DND-41 (cell line): ENCODE results near the gene KAT2A.

Source experiments
- ATAC-seq: fragments of 200-7000 bp; cut with Tn5 transposase; 3 replicates; pipeline ENCODE4 v1.9.1; 2021; ENCODE audit warnings: low read depth; ENCODE audit not compliant: insufficient read depth
- DNase-seq: peaks from one replicate; pipeline ENCODE4 v3.0.0-alpha.2; 2020
- H2AFZ ChIP-seq: 2 replicates; pipeline ENCODE4 v1.6.0; 2012; ENCODE audit warnings: low read depth, low read length
- H3K27ac ChIP-seq: 2 replicates; pipeline ENCODE4 v1.5.1; 2012; ENCODE audit warnings: low read length, inconsistent platforms
- H3K27me3 ChIP-seq: fragments of 200-600 bp; sonication (generic); 2 replicates; pipeline ENCODE4 v1.6.0; 2012; ENCODE audit warnings: low read length, mild to moderate bottlenecking, inconsistent platforms; ENCODE audit not compliant: insufficient read depth, poor library complexity
- H3K36me3 ChIP-seq: 2 replicates; pipeline ENCODE4 v1.5.1; 2012; ENCODE audit warnings: low read length, inconsistent platforms; ENCODE audit not compliant: insufficient read depth
- H3K4me1 ChIP-seq: 2 replicates; pipeline ENCODE4 v1.5.1; 2012; ENCODE audit warnings: mild to moderate bottlenecking, low read length; ENCODE audit not compliant: insufficient read depth
- H3K4me2 ChIP-seq: 2 replicates; pipeline ENCODE4 v1.6.0; 2012; ENCODE audit warnings: mild to moderate bottlenecking, moderate library complexity, low read length, inconsistent platforms; ENCODE audit not compliant: insufficient read depth
- H3K4me3 ChIP-seq, 2 experiments: fragments of 200-600 bp in 1 of 2; shearing (Covaris generic) in 1 of 2; 2 replicates each; pipeline ENCODE4 v1.5.1; 2012 to 2016; ENCODE audit warnings: inconsistent platforms in 2 of 2, low read length in 2 of 2, mild to moderate bottlenecking in 2 of 2, low read depth in 1 of 2, moderate library complexity in 1 of 2
- H3K79me2 ChIP-seq: 2 replicates; pipeline ENCODE4 v1.6.0; 2012; ENCODE audit warnings: low read length, inconsistent platforms; ENCODE audit not compliant: insufficient read depth
- H3K9ac ChIP-seq: 2 replicates; pipeline ENCODE4 v1.6.0; 2012; ENCODE audit warnings: low read depth, mild to moderate bottlenecking, inconsistent platforms, low read length, moderate library complexity
- H3K9me3 ChIP-seq: 2 replicates; pipeline ENCODE4 v1.5.1; 2012; ENCODE audit warnings: low read length, moderate library complexity, mild to moderate bottlenecking, inconsistent platforms; ENCODE audit not compliant: insufficient read depth, severe bottlenecking
- H4K20me1 ChIP-seq: 2 replicates; pipeline ENCODE4 v1.6.0; 2012; ENCODE audit warnings: low read length; ENCODE audit not compliant: insufficient read depth
- CTCF ChIP-seq: IDR thresholded peaks from 2 replicates; pipeline ENCODE4 v1.5.1; 2012; ENCODE audit warnings: borderline replicate concordance, low read length, moderate library complexity, mild to moderate bottlenecking; ENCODE audit not compliant: poor library complexity, severe bottlenecking; ENCODE audit errors: extremely low read depth
- EZH2 ChIP-seq: IDR thresholded peaks from 3 replicates; pipeline ENCODE4 v1.6.1; 2012; ENCODE audit warnings: borderline replicate concordance, low read depth, mild to moderate bottlenecking, moderate library complexity, low read length, inconsistent platforms; ENCODE audit not compliant: severe bottlenecking

The KAT2A gene

GRCh38 chr17:42103221-42103954 lies 17.8 kb downstream of the KAT2A start:
- Histone ChIP-seq H3K4me2 (no peak overlapping the region), H3K79me2 (no peaks in the 10 kb centered on the region), H3K27ac (no peak overlapping the region), H4K20me1 (no peaks in the 10 kb centered on the region), H3K27me3 (no peaks in the 10 kb centered on the region), H3K36me3 (no peaks in the 10 kb centered on the region), H2AFZ (no peak overlapping the region), H3K4me3 (no peak overlapping the region), H3K9me3 (no peaks in the 10 kb centered on the region), H3K9ac (no peak overlapping the region), H3K4me1 (peaks cover 10% of the 10 kb centered on the region)
- no peak for ATAC-seq
- DNase-seq = no peak
- no peak for TF ChIP-seq EZH2
- TF ChIP-seq CTCF = no peak

DNA sequence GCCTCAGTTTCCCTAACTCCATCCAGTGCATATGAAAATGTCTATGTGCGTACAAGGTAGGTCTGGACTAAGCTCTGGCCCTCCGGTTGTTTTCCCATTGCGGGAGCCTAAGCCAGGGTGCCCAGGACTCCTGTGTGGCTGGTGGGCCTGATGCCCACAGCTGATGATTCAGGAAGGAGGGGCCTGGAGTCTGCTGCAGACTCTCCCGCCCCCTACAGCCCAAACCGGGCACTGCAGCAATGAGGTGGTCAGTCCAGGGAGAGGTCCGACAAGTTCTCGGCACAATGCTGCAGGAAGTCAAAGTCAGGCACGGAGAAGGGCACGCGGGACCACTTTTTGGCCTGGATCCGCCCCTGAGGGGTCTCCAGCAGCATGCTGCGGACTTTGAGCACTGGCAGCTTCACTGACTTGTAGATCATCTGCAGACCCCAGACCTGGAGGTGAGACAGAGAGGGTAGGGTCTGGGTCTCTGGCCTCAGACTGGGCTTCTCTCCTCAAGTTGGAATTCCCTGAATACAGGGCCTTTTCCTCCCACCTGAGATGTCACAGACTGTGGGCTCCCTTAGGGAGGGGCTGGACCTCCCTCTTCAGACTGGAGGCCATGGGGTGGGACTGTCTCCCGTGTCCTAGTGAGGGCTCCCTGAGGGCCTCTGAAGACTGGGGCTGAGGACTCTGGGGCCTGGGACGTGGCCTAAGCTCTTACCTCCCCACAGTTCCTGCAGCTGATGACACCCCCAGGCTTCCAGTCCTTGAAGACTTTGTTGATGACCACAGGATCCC lies 19.5 kb downstream of the KAT2A start:
- H3K4me3 ChIP-seq = no peak overlapping the region
- no peak overlapping the region for H3K4me2 ChIP-seq
- H3K79me2 ChIP-seq = no peaks in the 10 kb centered on the region
- no peaks in the 10 kb centered on the region for H3K36me3 ChIP-seq
- DNase-seq (peak; percentile 53), ATAC-seq (peak; percentile 68; the same call in 1 of the 3 replicates)
- H3K27me3 ChIP-seq = no peaks in the 10 kb centered on the region
- H3K9ac ChIP-seq = no peak overlapping the region
- no peak overlapping the region for H3K27ac ChIP-seq
- TF ChIP-seq EZH2 = no peak
- peak; percentile 87 for TF ChIP-seq CTCF
- H3K4me1 ChIP-seq = no peaks in the 10 kb centered on the region
- no peaks in the 10 kb centered on the region for H3K9me3 ChIP-seq
- no peak overlapping the region for H2AFZ ChIP-seq
- no peaks in the 10 kb centered on the region for H4K20me1 ChIP-seq

- ATAC-seq (no peak), DNase-seq (no peak)
- Histone ChIP-seq H3K27me3 (no peaks in the 10 kb centered on the region), H3K27ac (no peak overlapping the region), H3K4me1 (no peaks in the 10 kb centered on the region), H3K79me2 (no peaks in the 10 kb centered on the region), H3K36me3 (no peaks in the 10 kb centered on the region), H3K9me3 (no peaks in the 10 kb centered on the region), H4K20me1 (no peaks in the 10 kb centered on the region), H3K9ac (no peak overlapping the region), H3K4me3 (no peak overlapping the region), H3K4me2 (no peak overlapping the region), H2AFZ (no peak overlapping the region)
- TF ChIP-seq EZH2 = no peak
- no peak for TF ChIP-seq CTCF
Observed at GRCh38 chr17:42098730-42099399, 22.3 kb downstream of the KAT2A start.
